SK-N-MC (cell line): Measurements from ENCODE around the gene MTFP1.

Experiments used
- EZH2 ChIP-seq: fragments of 200-600 bp; sonication (generic); IDR thresholded peaks from one replicate; pipeline ENCODE4 v1.6.1; 2017; ENCODE audit warnings: antibody characterized with exemption
- FOXP2 ChIP-seq: optimal IDR thresholded peaks from 2 replicates; pipeline ENCODE3; 2011; ENCODE audit warnings: mild to moderate bottlenecking, moderate library complexity; ENCODE audit not compliant: insufficient read depth; ENCODE audit errors: extremely low read length, control extremely low read depth
- POLR2AphosphoS5 ChIP-seq: IDR thresholded peaks from 2 replicates; pipeline ENCODE4 v1.6.1; 2012; ENCODE audit warnings: mild to moderate bottlenecking, low read depth, low read length, borderline replicate concordance

GRCh38 chr22:30400159-30400558, 25.4 kb upstream of the MTFP1 start:
- TF ChIP-seq POLR2AphosphoS5 = no peak
- no peak for TF ChIP-seq EZH2
- no peak for TF ChIP-seq FOXP2
